CD4-positive, alpha-beta T cell treated with Interleukin-17A for 4 hours (primary cell): ENCODE results near the gene KLC4.
A peak's percentile ranks its signal among the peaks of the same experiment; 100 is the strongest.

Experiments
- DNase-seq: peaks from one replicate; pipeline ENCODE4 v3.0.0-alpha.2; 2020; ENCODE audit warnings: mixed read lengths

The KLC4 gene

GRCh38 chr6:43059168-43060033, at the start of gene KLC4, which contains the start of gene MRPL2:
KLC4 (plus strand) TSS chr6:43059631; CDS start chr6:43061336, 1,705 bp downstream.
MRPL2 (minus strand) TSS chr6:43059434; CDS start chr6:43059381, 53 bp downstream.
- peak; percentile 99 for DNase-seq

GRCh38 chr6:43011207-43011606, 48.2 kb upstream of the KLC4 start:
- DNase-seq = no peak

- DNase-seq = no peak
These were observed 47.1 kb upstream of the KLC4 start for GRCh38 chr6:43012364-43012763.

- DNase-seq = no peak
These were observed 46.2 kb upstream of the KLC4 start for GRCh38 chr6:43013097-43013842.

GRCh38 chr6:43013843-43014433, 45.5 kb upstream of the KLC4 start, which contains the start of the genes KLHDC3 and MEA1:
KLHDC3 (plus strand) TSS chr6:43014249; CDS start chr6:43017193, 2,944 bp downstream.
MEA1 (minus strand) TSS chr6:43013946; CDS start chr6:43013813, 133 bp downstream.
- peak; percentile 99 for DNase-seq

GRCh38 chr6:43014434-43014909, 45.0 kb upstream of the KLC4 start:
- DNase-seq = no peak

- no peak for DNase-seq
These were observed 43.1 kb upstream of the KLC4 start for GRCh38 chr6:43016176-43016942.

GRCh38 chr6:43016943-43017334, 42.5 kb upstream of the KLC4 start:
- DNase-seq = no peak

GRCh38 chr6:43019152-43019551, 40.3 kb upstream of the KLC4 start:
- no peak for DNase-seq

GRCh38 chr6:43020052-43020705, 39.3 kb upstream of the KLC4 start:
- DNase-seq = no peak

GRCh38 chr6:43020847-43021246, 38.6 kb upstream of the KLC4 start:
- no peak for DNase-seq

- peak; percentile 82 for DNase-seq
These were observed 38.0 kb upstream of the KLC4 start, which contains the start of gene RRP36 for GRCh38 chr6:43021270-43022047. RRP36 (plus strand) TSS chr6:43021623; CDS start chr6:43021655, 32 bp downstream.

- DNase-seq = no peak
These were observed 35.0 kb upstream of the KLC4 start for GRCh38 chr6:43024436-43024835.

GRCh38 chr6:43026365-43026764, 33.1 kb upstream of the KLC4 start:
- DNase-seq = no peak

GRCh38 chr6:43029120-43029519, 30.3 kb upstream of the KLC4 start:
- DNase-seq = no peak

- DNase-seq = no peak
These were observed 27.1 kb upstream of the KLC4 start for GRCh38 chr6:43032326-43032725.

- no peak for DNase-seq
These were observed 25.8 kb upstream of the KLC4 start for GRCh38 chr6:43033496-43034189.

GRCh38 chr6:43034190-43034525, 25.3 kb upstream of the KLC4 start:
- DNase-seq = no peak

- no peak for DNase-seq
These were observed 23.8 kb upstream of the KLC4 start for GRCh38 chr6:43035495-43036194.

- no peak for DNase-seq
These were observed 22.7 kb upstream of the KLC4 start for GRCh38 chr6:43036712-43037111.
